Vagina (tissue), 2 donors: Measurements from ENCODE around the gene ZNF48.

Experiments used
- CTCF ChIP-seq, 3 experiments: fragments of 450-650 bp in 2 of 3; fragments of 200-600 bp in 1 of 3; sonication (generic) in 1 of 3; IDR thresholded peaks; one replicate each; pipeline ENCODE4 v1.5.1; 2017 to 2019; ENCODE audit warnings: antibody characterized with exemption in 3 of 3, mild to moderate bottlenecking in 2 of 3, moderate library complexity in 2 of 3
- POLR2AphosphoS5 ChIP-seq, 2 donors: sonication (generic); formaldehyde crosslinking; IDR thresholded peaks; one replicate each; pipeline ENCODE4 v1.9.0; 2017; ENCODE audit warnings: antibody characterized with exemption in 2 of 2, mild to moderate bottlenecking in 2 of 2, low read depth in 1 of 2; ENCODE audit not compliant: insufficient read depth in 1 of 2

GRCh38 chr16:30351001-30351441 is 44.2 kb upstream of the ZNF48 start:
- TF ChIP-seq CTCF (IDR thresholded peaks at IDR 0.05) (no peak), POLR2AphosphoS5 (IDR thresholded peaks at IDR 0.05; ENCODE audit: insufficient read depth in 1 of 2, low read depth in 1 of 2) (no peak)
